Measurements from ENCODE around the gene ADAT1.

ADAT1 gene

GRCh38 chr16:75622761-75623605, at the start of gene ADAT1:
ADAT1 (minus strand) TSS chr16:75623281; CDS start chr16:75620799, 2,482 bp downstream.
- peak; percentile 94 for ATAC-seq
- TF ChIP-seq ZFP30 (CRISPR knock-in tag; IDR thresholded peaks at IDR 0.05) (no peak), CSRNP3 (CRISPR knock-in tag; IDR thresholded peaks at IDR 0.05) (no peak), ARNTL (CRISPR knock-in tag; IDR thresholded peaks at IDR 0.05; ENCODE audit: borderline replicate concordance, low read depth) (no peak), POU6F1 (CRISPR knock-in tag; IDR thresholded peaks at IDR 0.05; ENCODE audit: borderline replicate concordance, low read depth) (no peak), ZFP3 (CRISPR knock-in tag; IDR thresholded peaks at IDR 0.05) (no peak), PPARA (CRISPR knock-in tag; IDR thresholded peaks at IDR 0.05; ENCODE audit: borderline replicate concordance) (no peak), ZNF8 (CRISPR knock-in tag; IDR thresholded peaks at IDR 0.05) (no peak), ZC3H10 (CRISPR knock-in tag; IDR thresholded peaks at IDR 0.05) (no peak), ESRRG (CRISPR knock-in tag; IDR thresholded peaks at IDR 0.05) (no peak), BACH2 (CRISPR knock-in tag; IDR thresholded peaks at IDR 0.05; ENCODE audit: borderline replicate concordance) (no peak), ISL1 (CRISPR knock-in tag; IDR thresholded peaks at IDR 0.05) (no peak), CSDC2 (CRISPR knock-in tag; IDR thresholded peaks at IDR 0.05) (no peak)
- TF ChIP-seq, protein P1, sequence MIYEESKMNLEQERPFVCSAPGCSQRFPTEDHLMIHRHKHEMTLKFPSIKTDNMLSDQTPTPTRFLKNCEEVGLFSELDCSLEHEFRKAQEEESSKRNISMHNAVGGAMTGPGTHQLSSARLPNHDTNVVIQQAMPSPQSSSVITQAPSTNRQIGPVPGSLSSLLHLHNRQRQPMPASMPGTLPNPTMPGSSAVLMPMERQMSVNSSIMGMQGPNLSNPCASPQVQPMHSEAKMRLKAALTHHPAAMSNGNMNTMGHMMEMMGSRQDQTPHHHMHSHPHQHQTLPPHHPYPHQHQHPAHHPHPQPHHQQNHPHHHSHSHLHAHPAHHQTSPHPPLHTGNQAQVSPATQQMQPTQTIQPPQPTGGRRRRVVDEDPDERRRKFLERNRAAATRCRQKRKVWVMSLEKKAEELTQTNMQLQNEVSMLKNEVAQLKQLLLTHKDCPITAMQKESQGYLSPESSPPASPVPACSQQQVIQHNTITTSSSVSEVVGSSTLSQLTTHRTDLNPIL (CRISPR knock-in tag; IDR thresholded peaks at IDR 0.05; ENCODE audit: low read depth): no peak

- TF ChIP-seq ZNF565 (CRISPR knock-in tag; conservative IDR thresholded peaks at IDR 0.05; ENCODE audit: low read depth) (no peak), ESRRG (CRISPR knock-in tag; IDR thresholded peaks at IDR 0.05) (no peak), PPARA (CRISPR knock-in tag; IDR thresholded peaks at IDR 0.05; ENCODE audit: borderline replicate concordance) (no peak), POU6F1 (CRISPR knock-in tag; IDR thresholded peaks at IDR 0.05; ENCODE audit: borderline replicate concordance, low read depth) (no peak), CSDC2 (CRISPR knock-in tag; IDR thresholded peaks at IDR 0.05) (no peak), RARB (CRISPR knock-in tag; IDR thresholded peaks at IDR 0.05) (no peak), ISL1 (CRISPR knock-in tag; IDR thresholded peaks at IDR 0.05) (no peak), CSRNP3 (CRISPR knock-in tag; IDR thresholded peaks at IDR 0.05) (no peak), BACH2 (CRISPR knock-in tag; IDR thresholded peaks at IDR 0.05; ENCODE audit: borderline replicate concordance) (no peak), ZNF70 (CRISPR knock-in tag; IDR thresholded peaks at IDR 0.05) (no peak), TOX (CRISPR knock-in tag; IDR thresholded peaks at IDR 0.05; ENCODE audit: borderline replicate concordance) (no peak)
- TF ChIP-seq, protein P2, sequence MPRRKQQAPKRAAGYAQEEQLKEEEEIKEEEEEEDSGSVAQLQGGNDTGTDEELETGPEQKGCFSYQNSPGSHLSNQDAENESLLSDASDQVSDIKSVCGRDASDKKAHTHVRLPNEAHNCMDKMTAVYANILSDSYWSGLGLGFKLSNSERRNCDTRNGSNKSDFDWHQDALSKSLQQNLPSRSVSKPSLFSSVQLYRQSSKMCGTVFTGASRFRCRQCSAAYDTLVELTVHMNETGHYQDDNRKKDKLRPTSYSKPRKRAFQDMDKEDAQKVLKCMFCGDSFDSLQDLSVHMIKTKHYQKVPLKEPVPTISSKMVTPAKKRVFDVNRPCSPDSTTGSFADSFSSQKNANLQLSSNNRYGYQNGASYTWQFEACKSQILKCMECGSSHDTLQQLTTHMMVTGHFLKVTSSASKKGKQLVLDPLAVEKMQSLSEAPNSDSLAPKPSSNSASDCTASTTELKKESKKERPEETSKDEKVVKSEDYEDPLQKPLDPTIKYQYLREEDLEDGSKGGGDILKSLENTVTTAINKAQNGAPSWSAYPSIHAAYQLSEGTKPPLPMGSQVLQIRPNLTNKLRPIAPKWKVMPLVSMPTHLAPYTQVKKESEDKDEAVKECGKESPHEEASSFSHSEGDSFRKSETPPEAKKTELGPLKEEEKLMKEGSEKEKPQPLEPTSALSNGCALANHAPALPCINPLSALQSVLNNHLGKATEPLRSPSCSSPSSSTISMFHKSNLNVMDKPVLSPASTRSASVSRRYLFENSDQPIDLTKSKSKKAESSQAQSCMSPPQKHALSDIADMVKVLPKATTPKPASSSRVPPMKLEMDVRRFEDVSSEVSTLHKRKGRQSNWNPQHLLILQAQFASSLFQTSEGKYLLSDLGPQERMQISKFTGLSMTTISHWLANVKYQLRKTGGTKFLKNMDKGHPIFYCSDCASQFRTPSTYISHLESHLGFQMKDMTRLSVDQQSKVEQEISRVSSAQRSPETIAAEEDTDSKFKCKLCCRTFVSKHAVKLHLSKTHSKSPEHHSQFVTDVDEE (CRISPR knock-in tag; IDR thresholded peaks at IDR 0.05): no peak
- no peak for ATAC-seq
Observed at GRCh38 chr16:75667503-75667902, 44.4 kb upstream of the ADAT1 start.

Measured in SK-N-SH treated with all-trans-retinoic acid at 6 μM for 48 hours (cell line).